GM23338 (cell line): ENCODE results near the gene COPS4. TPM values are rescaled to one million over a fixed set of nuclear protein-coding genes. Genes with fewer than 3 reads are reported as not detected.

Experiments
- CREB1 ChIP-seq: fragments of 250-450 bp; sonication (Bioruptor Pico); IDR thresholded peaks from 2 replicates; pipeline ENCODE4 v1.5.0; 2020; ENCODE audit warnings: low read depth, mild to moderate bottlenecking, moderate library complexity
- CTCF ChIP-seq, 2 experiments: fragments of 200-600 bp in 1 of 2; sonication (generic) in 1 of 2; conservative IDR thresholded peaks; 2 replicates each; pipeline versions ENCODE4 v1.5.1 to v1.6.1; 2016 to 2017; ENCODE audit warnings: antibody characterized with exemption in 2 of 2, low read depth in 2 of 2, mild to moderate bottlenecking in 2 of 2, moderate library complexity in 1 of 2
- EZH2 ChIP-seq: fragments of 200-600 bp; sonication (generic); IDR thresholded peaks from one replicate; pipeline ENCODE4 v1.8.0; 2017; ENCODE audit warnings: antibody characterized with exemption, mild to moderate bottlenecking, low read depth; ENCODE audit not compliant: unreplicated experiment
- JUNB ChIP-seq: IDR thresholded peaks from one replicate; pipeline ENCODE4 v1.6.1; 2016; ENCODE audit warnings: antibody characterized with exemption; ENCODE audit not compliant: unreplicated experiment
- NANOG ChIP-seq: IDR thresholded peaks from 2 replicates; pipeline ENCODE4 v1.6.1; 2016; ENCODE audit warnings: antibody characterized with exemption, borderline replicate concordance
- POLR2AphosphoS5 ChIP-seq: IDR thresholded peaks from 2 replicates; pipeline ENCODE4 v1.6.1; 2016; ENCODE audit warnings: antibody characterized with exemption, low read depth
- REST ChIP-seq: IDR thresholded peaks from one replicate; pipeline ENCODE4 v1.6.1; 2018; ENCODE audit warnings: antibody characterized with exemption; ENCODE audit not compliant: unreplicated experiment
- STAT1 ChIP-seq: IDR thresholded peaks from one replicate; pipeline ENCODE4 v1.6.1; 2016; ENCODE audit warnings: antibody characterized with exemption; ENCODE audit not compliant: unreplicated experiment
- ZNF114 ChIP-seq: fragments of 250-450 bp; sonication (Bioruptor Pico); IDR thresholded peaks from 2 replicates; pipeline ENCODE4 v1.5.0; 2020; ENCODE audit warnings: mild to moderate bottlenecking, moderate library complexity
- ZNF331 ChIP-seq: fragments of 250-450 bp; sonication (Bioruptor Pico); IDR thresholded peaks from 2 replicates; pipeline ENCODE4 v1.5.0; 2020; ENCODE audit warnings: low read depth, mild to moderate bottlenecking, moderate library complexity
- ZNF462 ChIP-seq: fragments of 250-450 bp; sonication (Bioruptor Pico); IDR thresholded peaks from 2 replicates; pipeline ENCODE4 v1.5.0; 2020; ENCODE audit warnings: mild to moderate bottlenecking, moderate library complexity
- polyA plus RNA-seq: library from polyadenylated mRNA; unstranded; fragments of >200 nt; fragmentation: Nextera tagmentation; extraction: Ambion mirVana; gene quantifications from 2 replicates; pipeline ENCODE4 v1.2.1, GENCODE V29; 2016
- total RNA-seq: library from RNA; depleted of rRNA; stranded (reverse); fragments of >200 nt; shearing (Covaris generic); gene quantifications from 2 replicates; pipeline ENCODE4 v1.2.3, GENCODE V29; 2014

COPS4 gene
- total and polyA plus RNA-seq, 2 experiments from 2014 or later = 23.7 to 46.6 TPM

- TF ChIP-seq ZNF462 (CRISPR knock-in tag) (no peak), ZNF114 (CRISPR knock-in tag) (no peak), STAT1 (no peak), CTCF (conservative IDR thresholded peaks at IDR 0.05; ENCODE audit: low read depth in 2 of 2) (no peak), ZNF331 (CRISPR knock-in tag) (no peak), JUNB (no peak), REST (no peak), EZH2 (no peak), CREB1 (CRISPR knock-in tag) (no peak), POLR2AphosphoS5 (no peak), NANOG (no peak)
These were observed 61.4 kb downstream of the COPS4 start (continued) for GRCh38 chr4:83096397-83096796.
